ENCODE data around the gene SRBD1.
"Not testable (repeated sequence)": the region's sequence is repeated elsewhere in the genome, so short reads cannot be mapped to it uniquely, and the experiment has no call there.

The SRBD1 gene

DNA sequence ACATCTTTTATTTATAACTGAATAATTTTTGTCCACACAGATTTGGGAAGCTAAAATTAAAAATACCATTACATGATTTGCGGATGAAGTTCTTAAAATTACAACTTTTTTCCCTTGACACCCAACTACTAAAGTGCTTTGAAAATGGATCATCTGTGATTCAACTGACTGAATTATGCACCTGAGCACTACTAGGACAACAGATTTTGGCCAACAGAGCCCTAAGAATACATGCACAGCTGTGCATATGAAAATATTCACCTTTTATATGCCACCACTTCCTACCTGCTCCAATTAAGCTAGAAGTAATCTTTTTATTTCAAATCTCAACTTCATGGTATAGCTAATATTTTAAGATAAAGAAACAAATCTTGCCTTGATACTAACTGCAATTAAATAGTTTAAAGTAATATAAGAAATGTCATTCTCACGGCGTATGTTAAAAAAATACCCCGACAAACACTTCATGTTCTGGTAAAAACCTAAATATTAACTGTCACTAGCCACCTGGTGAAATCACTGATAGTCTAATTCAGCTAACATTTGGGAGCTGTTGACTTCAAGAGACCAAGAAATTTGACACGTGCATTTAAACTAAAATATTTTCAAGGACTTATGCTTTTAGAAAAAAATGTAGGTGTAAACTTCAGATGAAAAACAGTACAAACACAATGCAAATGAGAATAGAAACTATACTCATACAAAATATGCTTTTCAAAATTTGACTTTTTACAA lies 153.7 kb downstream of the SRBD1 start:
- no peak for DNase-seq

GRCh38 chr2:45452866-45453265 lies 158.2 kb downstream of the SRBD1 start:
- DNase-seq = no peak

DNA sequence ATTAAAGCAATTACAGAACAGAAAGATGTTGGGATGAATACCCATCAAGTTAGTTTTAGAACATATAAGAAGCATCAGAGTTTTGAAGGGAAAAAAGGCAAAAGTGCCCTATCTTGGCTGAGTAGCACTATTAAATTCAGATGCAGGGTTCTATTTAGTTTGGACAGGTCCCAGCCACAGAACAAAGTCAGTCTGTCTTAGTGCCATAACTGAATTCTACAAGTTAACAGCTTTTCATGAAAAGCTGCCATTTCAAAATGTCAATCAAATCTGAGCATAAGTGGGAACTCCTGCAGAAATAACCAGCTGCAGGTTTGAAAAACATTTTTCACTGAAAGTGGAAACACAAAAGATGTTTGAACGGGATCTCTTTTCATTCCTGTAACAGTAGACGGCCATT lies 160.4 kb downstream of the SRBD1 start:
- no peak for DNase-seq

DNA sequence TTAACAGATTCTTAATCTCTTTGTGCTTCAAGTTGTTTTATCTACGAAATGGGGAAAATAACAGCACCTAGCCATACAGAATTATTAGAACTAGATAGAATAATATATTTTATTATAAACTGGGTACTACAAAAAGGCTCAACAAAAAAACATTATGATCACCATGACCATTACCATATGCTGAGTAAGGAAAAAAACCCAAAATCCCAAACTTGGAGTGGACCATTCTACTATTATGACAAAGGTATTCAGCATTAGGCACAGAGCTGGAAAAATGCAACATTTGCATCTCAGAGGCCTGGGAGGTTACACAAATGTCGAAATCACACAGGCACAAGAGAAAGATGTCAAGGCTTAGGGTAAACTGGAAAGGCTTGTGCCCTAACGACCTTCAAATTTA lies 162.8 kb downstream of the SRBD1 start:
- DNase-seq = no peak

- no peak for DNase-seq
Observed at GRCh38 chr2:45446016-45446415, 165.1 kb downstream of the SRBD1 start.

DNA sequence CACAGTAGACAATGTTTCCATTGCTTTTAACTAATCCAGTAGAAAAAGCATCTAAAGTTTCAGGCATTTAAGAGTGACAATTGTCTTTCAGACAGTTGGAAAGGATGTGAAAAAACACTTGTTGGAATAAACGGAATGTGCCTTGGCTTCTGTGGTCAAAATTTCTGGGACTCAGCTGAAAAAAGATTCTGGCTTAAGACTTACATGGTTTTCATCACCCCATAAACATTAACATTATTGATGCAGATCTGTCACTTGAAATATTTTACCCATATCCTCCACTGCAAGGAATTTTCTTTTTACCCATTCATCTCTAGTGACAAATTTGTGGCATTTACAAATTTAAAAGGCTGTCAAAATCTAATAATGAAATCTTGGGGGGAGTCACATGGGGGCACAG lies 166.0 kb downstream of the SRBD1 start:
- DNase-seq = no peak

- no peak for DNase-seq
Observed at GRCh38 chr2:45443012-45443411, 168.1 kb downstream of the SRBD1 start.

GRCh38 chr2:45442026-45442425 lies 169.0 kb downstream of the SRBD1 start:
- no peak for DNase-seq

GRCh38 chr2:45441571-45441970 lies 169.5 kb downstream of the SRBD1 start:
- DNase-seq = no peak

DNA sequence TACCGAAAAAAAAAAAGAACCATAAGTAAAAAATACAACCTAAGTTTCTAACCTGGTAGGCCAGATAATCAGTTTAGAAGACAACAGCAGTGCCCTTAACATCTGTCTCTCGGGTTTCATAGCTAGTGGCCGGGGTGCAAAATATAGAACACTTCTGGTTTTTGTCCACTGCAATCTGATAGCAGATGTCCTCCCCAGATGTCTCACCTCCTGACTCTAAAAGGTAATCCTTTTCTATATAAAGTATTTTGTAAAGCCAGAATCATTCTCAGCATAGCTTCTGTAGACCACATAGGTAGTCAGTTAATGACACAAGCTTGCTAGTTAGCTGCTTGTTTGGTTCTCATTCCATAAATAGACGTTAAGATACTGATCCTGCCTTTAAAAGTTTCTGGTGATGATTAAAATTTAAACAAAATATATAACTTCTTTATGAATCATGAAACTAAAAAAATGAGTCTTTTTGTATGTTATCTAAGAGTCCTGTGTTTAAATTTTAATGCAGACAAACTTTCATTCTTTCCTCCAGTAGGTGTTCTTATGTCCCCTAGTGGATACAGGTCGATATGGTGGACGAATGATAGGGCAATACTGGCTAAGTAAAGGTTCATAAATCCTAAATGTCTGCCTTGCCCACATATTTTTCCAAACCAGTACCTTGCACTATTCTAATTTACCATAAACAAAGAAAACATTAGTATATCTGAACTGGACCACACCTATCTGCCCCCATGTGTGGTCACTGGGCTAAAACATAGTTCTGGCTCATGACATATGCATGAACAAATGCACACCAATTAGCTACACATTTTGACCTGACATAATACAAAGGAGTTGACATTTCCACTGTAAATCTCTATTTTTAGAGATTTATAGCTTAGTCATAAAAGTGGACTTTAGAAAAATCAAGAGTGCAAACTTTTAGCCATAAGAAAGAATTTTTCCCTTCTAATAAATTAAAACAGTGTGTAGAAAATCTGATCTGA lies 171.0 kb downstream of the SRBD1 start:
- no peak for DNase-seq

DNA sequence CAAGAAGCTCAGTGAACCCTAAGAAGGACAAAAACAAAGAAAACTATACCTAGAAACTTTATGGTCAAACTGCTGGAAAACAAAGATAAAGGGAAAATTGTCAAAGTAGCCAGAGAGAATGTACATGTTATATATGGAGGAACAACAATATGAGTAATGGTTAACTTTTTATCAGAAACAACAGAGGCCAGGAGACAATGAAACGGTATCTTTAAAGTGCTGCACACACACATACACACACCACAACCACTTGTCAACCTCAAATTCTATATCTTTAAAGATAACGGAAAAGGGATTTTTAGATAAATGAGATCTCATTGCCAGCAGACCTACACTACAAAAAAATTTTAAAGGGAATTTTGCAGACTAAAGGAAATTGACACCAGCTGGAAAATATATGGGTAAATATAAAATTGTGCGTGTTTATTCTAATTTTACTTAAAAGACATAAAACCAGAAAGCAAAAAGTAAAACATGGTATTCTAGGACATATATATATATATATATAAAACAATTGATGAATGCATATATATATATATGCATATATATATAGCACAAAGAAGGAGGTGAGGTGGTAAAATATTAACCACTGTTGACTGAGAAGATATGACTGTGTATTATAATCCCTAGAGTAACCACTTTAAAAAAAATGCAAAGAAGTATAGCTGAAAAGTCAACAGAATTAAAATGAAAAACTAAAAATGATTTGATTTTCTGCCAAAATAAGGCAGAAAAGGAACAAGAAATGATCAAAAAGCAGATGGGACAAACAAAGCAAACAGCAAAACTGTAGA lies 172.0 kb downstream of the SRBD1 start:
- DNase-seq = no peak

- no peak for DNase-seq
Observed at GRCh38 chr2:45436456-45436855, 174.6 kb downstream of the SRBD1 start.

DNA sequence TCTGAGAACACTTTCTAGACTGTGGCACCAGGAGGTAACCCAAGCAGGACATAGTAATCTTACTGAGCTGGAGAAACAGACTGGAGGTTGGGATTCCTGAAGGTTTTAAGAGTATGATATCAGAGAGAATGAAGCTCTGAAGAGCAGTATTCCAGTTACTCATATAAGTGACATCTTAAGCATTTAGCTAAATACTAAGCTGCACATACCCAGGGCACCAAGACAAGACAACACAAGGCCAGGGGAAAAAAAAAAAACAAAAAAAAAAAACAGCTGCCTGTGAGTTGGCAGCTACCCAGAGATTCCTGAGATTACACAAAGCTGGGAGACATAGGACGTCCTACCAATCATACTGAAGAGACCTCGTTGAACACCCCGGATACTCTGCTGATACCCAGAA lies 175.8 kb downstream of the SRBD1 start:
- DNase-seq = no peak

DNA sequence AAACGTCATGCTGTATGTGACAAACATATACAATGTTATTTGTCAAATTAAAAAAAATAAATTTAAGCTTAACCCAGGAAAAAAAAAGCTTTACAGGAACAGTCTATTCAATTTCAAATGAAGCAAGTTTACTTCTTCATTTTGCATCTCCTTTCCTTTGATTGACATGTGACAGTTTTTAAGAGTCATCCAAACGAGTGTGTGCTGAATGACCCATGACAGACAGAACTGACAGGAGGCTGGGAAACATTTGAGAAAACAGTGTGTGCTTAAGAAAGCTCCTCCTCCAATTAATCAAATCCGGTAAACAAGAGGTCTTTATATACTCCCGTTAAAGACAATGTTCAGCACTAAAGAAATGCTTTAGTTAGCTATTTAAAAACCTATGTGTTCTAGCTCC lies 177.7 kb downstream of the SRBD1 start:
- DNase-seq = no peak

DNA sequence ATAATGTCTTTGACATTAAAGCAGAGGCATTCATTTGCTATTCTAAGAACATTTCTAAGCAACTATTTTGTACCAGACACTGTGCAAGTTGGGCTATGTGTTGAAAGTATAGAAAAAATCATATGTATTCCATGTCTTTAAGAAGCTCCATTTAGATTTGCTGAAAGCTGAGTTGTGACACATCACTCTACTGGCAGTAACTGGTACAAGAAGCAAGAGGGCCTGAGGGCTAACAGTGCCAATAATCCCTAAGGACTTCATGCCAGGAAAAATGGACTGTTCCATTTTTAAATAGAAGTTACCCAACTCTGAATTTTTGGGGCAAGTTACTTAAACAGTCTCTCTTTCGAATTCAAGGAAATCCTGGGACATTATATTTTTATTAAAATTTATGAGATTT lies 178.7 kb downstream of the SRBD1 start:
- DNase-seq = no peak

GRCh38 chr2:45426025-45426424 lies 185.0 kb downstream of the SRBD1 start:
- DNase-seq = not testable (repeated sequence)

DNA sequence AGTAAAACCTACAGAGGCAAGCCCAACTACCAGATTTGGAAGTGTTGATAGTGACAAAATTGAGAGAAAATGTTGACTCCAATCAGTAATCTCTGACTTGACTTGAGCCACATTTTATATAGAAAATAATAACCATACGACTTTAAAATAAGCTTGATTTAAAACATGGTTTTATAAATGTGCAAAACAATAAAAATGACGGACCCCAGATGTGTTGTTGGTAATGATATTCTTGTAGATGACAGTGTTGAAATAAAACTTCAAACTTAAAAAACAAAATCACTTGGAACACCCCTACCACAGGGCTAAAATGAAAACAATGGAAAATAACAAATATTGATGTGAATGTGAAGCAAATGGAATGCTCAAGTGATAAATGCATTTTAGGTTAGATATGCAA lies 188.1 kb downstream of the SRBD1 start:
- DNase-seq = no peak

DNA sequence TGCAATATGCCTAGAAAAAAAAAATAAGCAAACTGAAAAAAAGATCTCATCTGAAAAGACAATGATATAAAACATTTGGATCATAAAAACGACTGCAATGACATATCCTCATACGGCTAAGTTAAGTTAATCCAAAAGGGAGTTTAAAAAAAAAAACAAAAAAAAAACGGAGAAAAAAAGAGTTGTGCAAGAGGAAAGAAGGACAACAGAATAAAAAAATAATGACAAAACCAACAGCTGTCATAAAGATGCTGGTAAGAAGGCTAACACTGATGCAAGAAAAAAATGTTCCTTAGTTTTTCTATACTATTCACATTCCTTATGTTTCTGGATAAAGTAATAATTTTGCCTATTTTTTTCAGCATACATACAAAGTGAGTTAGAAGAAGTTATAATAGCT lies 192.5 kb downstream of the SRBD1 start:
- DNase-seq = no peak

DNA sequence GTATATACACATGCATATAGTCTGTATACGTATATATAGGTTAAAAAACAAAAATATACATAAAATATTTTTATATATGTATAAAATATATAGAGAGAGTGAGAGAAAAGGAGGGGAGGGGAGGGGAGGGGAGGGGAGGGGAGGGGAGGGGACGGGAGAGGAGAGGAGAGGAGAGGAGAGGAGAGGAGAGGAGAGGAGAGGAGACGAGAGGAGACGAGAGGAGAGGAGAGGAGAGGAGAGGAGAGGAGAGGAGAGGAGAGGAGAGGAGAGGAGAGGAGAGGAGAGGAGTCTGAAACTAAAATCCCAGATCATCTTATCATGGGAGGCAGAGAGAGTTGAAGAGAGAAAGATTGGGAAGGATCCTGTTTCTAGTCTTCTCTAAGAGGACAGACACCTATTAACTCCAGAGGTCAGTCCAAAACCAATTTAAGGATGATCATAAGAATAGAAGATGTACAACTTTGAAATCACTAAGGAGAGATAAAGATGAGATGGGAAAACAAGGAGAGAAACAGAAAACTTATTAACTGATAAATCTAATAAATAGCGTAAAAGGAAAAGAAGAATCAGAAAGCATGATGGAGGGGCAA lies 195.4 kb downstream of the SRBD1 start:
- DNase-seq = no peak

DNA sequence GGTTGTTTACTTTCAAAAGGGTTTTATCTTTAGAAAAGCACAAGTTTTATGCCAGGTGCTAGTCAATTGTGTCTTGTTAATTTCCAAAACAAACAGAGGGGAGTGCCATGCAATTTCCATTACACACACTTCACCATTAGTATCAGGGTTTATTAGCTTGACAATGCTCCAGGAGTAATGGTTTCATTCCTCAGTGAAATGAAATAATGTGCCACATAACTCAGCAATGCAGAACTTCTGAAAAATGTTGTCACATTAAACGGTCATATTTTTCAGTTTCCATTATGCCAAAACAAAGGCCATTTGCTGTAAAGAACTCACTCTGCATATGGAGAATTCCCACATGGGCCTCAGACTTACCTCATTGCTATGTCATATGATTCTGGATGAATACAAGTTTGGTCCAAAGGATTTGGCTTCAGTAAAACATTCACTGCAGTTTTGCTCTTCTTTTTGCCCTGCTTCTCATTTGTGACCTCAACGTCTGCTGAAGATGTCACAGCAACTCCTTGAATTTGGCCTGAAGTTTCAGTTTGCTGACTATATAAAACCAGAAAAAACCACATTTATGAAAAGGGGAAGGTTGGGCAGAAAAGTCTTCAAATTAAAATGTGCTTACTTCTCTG lies 198.2 kb downstream of the SRBD1 start:
- DNase-seq = no peak

DNA sequence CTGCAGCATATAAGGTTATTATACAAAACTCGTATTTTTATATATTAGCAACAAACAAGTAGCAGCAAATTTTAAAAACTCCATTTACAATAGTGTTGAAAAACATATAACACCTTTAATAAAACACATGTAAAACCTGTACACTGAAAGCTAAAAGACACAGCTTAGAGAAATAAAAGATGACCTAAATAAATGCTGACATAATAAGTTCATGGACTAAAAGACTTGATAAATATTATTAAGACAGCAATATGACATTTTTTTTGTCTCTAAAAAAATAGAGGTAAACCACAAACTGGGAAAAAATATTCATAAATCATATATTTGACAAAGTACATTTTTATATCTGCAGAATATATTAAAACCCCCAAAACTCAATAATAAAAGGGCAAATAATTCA lies 201.4 kb downstream of the SRBD1 start:
- no peak for DNase-seq

- no peak for DNase-seq
Observed at GRCh38 chr2:45406621-45407020, 204.4 kb downstream of the SRBD1 start.

All from NCI-H187 treated with DMSO at 0.1 percent for 48 hours (cell line).